Suprapubic skin (tissue), 4 donors: Measurements from ENCODE around the gene DDX10. TPM values are rescaled to one million over a fixed set of nuclear protein-coding genes. Genes with fewer than 3 reads are reported as not detected.
"Not testable (repeated sequence)": the region's sequence is repeated elsewhere in the genome, so short reads cannot be mapped to it uniquely, and the experiment has no call there.

Experiments used
- DNase-seq, 2 donors: peaks; one replicate each; pipeline ENCODE4 v3.0.0-alpha.2; 2019; ENCODE audit warnings: low spot score in 2 of 2
- H3K27ac ChIP-seq: fragments of 200-600 bp; sonication (generic); one replicate; pipeline ENCODE4 v1.5.1; 2019
- H3K27me3 ChIP-seq: fragments of 200-600 bp; sonication (generic); one replicate; pipeline ENCODE4 v1.5.1; 2019
- H3K36me3 ChIP-seq: fragments of 200-600 bp; sonication (generic); one replicate; pipeline ENCODE4 v1.5.1; 2019
- H3K4me1 ChIP-seq: fragments of 200-600 bp; sonication (generic); one replicate; pipeline ENCODE4 v1.5.1; 2019
- H3K4me3 ChIP-seq: fragments of 200-600 bp; sonication (generic); one replicate; pipeline ENCODE4 v1.5.1; 2019; ENCODE audit warnings: mild to moderate bottlenecking
- H3K9me3 ChIP-seq: fragments of 200-600 bp; sonication (generic); one replicate; pipeline ENCODE4 v1.5.1; 2019
- EP300 ChIP-seq: sonication (generic); formaldehyde crosslinking; IDR thresholded peaks from one replicate; pipeline ENCODE4 v1.6.1; 2017; ENCODE audit warnings: antibody characterized with exemption
- POLR2A ChIP-seq, 2 donors: fragments of 450-650 bp; IDR thresholded peaks; one replicate each; pipeline ENCODE4 v1.6.1; 2017; ENCODE audit warnings: antibody characterized with exemption in 2 of 2, mild to moderate bottlenecking in 2 of 2, moderate library complexity in 2 of 2
- POLR2AphosphoS5 ChIP-seq, 3 donors: sonication (generic); formaldehyde crosslinking; IDR thresholded peaks; one replicate each; pipeline ENCODE4 v1.6.1; 2017; ENCODE audit warnings: antibody characterized with exemption in 3 of 3
- WGBS: methylation state at CpG from one replicate; pipeline ENCODE4 v1.1.5; 2018; 5-methylcytosine and 5-hydroxymethylcytosine counted together
- total RNA-seq, 4 donors: library from RNA; depleted of rRNA; stranded (reverse); fragments of >200 nt; gene quantifications; one replicate each; pipeline ENCODE4 v1.1.0, GENCODE V29; 2016
- TF ChIP-seq, protein P1 (sequence below), 2 donors: fragments of 200-600 bp in 1 of 2; fragments of 450-650 bp in 1 of 2; sonication (generic) in 1 of 2; IDR thresholded peaks; one replicate each; pipeline ENCODE4 v1.5.1; 2016 to 2019; ENCODE audit warnings: antibody characterized with exemption in 2 of 2, mild to moderate bottlenecking in 1 of 2, moderate library complexity in 1 of 2

The DDX10 gene
- total RNA-seq, 4 donors from 2014 or later, result 21.9 to 30.7 (median 27.2) TPM

GRCh38 chr11:108632041-108632704 lies 32.7 kb upstream of the DDX10 start:
- H3K9me3 ChIP-seq, result no peaks in the 10 kb centered on the region
- no peaks in the 10 kb centered on the region for H3K36me3 ChIP-seq
- no peak overlapping the region for H3K27ac ChIP-seq
- WGBS, result 35% methylated on average over 2 of the region's 2 CpGs
- DNase-seq, result no peak
- H3K27me3 ChIP-seq, result no peaks in the 10 kb centered on the region
- H3K4me3 ChIP-seq, result no peak overlapping the region
- TF ChIP-seq POLR2AphosphoS5 (IDR thresholded peaks at IDR 0.05) (no peak), POLR2A (IDR thresholded peaks at IDR 0.05) (no peak)
- no peaks in the 10 kb centered on the region for H3K4me1 ChIP-seq

GRCh38 chr11:108635106-108635505 lies 29.8 kb upstream of the DDX10 start:
- DNase-seq, result no peak
- Histone ChIP-seq H3K27ac (no peak overlapping the region), H3K27me3 (no peaks in the 10 kb centered on the region), H3K36me3 (no peaks in the 10 kb centered on the region), H3K4me3 (no peak overlapping the region), H3K9me3 (no peaks in the 10 kb centered on the region), H3K4me1 (no peaks in the 10 kb centered on the region)
- TF ChIP-seq, protein P1, sequence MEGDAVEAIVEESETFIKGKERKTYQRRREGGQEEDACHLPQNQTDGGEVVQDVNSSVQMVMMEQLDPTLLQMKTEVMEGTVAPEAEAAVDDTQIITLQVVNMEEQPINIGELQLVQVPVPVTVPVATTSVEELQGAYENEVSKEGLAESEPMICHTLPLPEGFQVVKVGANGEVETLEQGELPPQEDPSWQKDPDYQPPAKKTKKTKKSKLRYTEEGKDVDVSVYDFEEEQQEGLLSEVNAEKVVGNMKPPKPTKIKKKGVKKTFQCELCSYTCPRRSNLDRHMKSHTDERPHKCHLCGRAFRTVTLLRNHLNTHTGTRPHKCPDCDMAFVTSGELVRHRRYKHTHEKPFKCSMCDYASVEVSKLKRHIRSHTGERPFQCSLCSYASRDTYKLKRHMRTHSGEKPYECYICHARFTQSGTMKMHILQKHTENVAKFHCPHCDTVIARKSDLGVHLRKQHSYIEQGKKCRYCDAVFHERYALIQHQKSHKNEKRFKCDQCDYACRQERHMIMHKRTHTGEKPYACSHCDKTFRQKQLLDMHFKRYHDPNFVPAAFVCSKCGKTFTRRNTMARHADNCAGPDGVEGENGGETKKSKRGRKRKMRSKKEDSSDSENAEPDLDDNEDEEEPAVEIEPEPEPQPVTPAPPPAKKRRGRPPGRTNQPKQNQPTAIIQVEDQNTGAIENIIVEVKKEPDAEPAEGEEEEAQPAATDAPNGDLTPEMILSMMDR (IDR thresholded peaks at IDR 0.05), result no peak
- TF ChIP-seq POLR2AphosphoS5 (IDR thresholded peaks at IDR 0.05) (no peak), EP300 (no peak), POLR2A (IDR thresholded peaks at IDR 0.05) (no peak)

DNA sequence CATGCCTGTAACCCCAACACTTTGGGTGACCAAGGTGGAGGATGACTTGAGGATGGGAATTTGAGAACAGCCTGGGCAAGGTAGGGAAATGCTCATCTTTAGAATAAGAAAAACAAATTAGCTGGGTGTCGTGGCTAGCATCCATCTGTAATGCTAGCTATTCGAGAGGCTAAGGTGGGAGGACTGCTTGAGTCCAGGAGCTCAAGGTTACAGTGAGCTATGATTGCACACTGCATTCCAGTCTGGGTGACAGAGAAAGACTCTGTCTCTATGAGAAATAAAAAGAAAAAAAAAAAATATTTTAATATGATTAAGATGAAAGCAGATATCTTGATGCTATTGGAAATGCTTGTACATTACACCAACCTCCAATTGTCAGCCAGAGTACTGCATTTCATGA lies 28.6 kb upstream of the DDX10 start:
- no peak for DNase-seq
- no peak for TF ChIP-seq POLR2A (IDR thresholded peaks at IDR 0.05)
- TF ChIP-seq, protein P1 (IDR thresholded peaks at IDR 0.05), result no peak
- WGBS, result 87% methylated on average over 2 of the region's 2 CpGs
- Histone ChIP-seq H3K27me3 (no peaks in the 10 kb centered on the region), H3K4me1 (no peaks in the 10 kb centered on the region), H3K4me3 (no peak overlapping the region), H3K27ac (no peak overlapping the region), H3K9me3 (no peaks in the 10 kb centered on the region), H3K36me3 (no peaks in the 10 kb centered on the region)

DNA sequence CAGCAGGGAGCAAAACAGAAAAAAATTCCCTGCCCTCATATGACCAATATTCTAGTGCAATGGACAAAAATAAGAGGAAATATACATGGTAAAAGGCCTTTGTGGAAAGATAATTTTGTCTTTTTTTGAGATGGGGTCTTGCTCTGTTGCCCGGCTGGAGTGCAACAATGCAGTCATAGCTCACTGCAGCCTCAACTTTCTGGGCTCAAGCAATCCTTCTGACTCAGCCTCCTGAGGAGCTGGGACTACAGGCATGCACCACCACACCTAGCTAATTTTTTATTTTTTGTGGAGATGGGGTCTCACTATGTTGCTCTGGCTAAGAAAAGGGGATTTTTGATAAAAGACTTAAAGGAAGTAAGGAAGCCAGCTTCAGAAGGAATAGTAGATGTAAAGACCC lies 25.7 kb upstream of the DDX10 start:
- TF ChIP-seq, protein P1 (IDR thresholded peaks at IDR 0.05), result no peak
- TF ChIP-seq POLR2A (IDR thresholded peaks at IDR 0.05) (no peak), POLR2AphosphoS5 (IDR thresholded peaks at IDR 0.05) (no peak), EP300 (no peak)
- no peak for DNase-seq

GRCh38 chr11:108641752-108642151 lies 23.1 kb upstream of the DDX10 start:
- H3K4me1 ChIP-seq, DNase-seq, H3K4me3 ChIP-seq, H3K9me3 ChIP-seq, H3K27me3 ChIP-seq, H3K27ac ChIP-seq, H3K36me3 ChIP-seq: not testable (repeated sequence)
- WGBS, result 91% methylated on average over 1 of the region's 1 CpG

More for the DNA sequence above, 25.7 kb upstream of the DDX10 start:
- 81% methylated on average over 1 of the region's 1 CpG for WGBS
- no peak overlapping the region for H3K4me3 ChIP-seq
- H3K36me3 ChIP-seq, result no peaks in the 10 kb centered on the region
- no peaks in the 10 kb centered on the region for H3K27me3 ChIP-seq
- H3K27ac ChIP-seq, result no peak overlapping the region
- no peaks in the 10 kb centered on the region for H3K4me1 ChIP-seq
- no peaks in the 10 kb centered on the region for H3K9me3 ChIP-seq

- no peak for DNase-seq
- no peak overlapping the region for H3K4me3 ChIP-seq
- no peak for TF ChIP-seq EP300
- no peak for TF ChIP-seq POLR2A (IDR thresholded peaks at IDR 0.05)
- TF ChIP-seq, protein P1 (IDR thresholded peaks at IDR 0.05), result no peak
- 73% methylated on average over 1 of the region's 1 CpG for WGBS
- no peaks in the 10 kb centered on the region for H3K27me3 ChIP-seq
- peaks cover 5% of the 10 kb centered on the region for H3K4me1 ChIP-seq
- no peak overlapping the region for H3K27ac ChIP-seq
- H3K9me3 ChIP-seq, result no peaks in the 10 kb centered on the region
- no peaks in the 10 kb centered on the region for H3K36me3 ChIP-seq
Observed at GRCh38 chr11:108643974-108644373, 20.9 kb upstream of the DDX10 start.
